VCaP (cell line): ENCODE results near the gene TMEM50B.

ENCODE experiments used
- H3K27ac ChIP-seq: fragments of 450-650 bp; 2 replicates; pipeline ENCODE4 v1.5.1; 2017
- TF ChIP-seq, protein P1 (sequence below): fragments of 450-650 bp; conservative IDR thresholded peaks from 2 replicates; pipeline ENCODE4 v1.5.1; 2017; ENCODE audit warnings: mild to moderate bottlenecking, moderate library complexity

The TMEM50B gene

DNA sequence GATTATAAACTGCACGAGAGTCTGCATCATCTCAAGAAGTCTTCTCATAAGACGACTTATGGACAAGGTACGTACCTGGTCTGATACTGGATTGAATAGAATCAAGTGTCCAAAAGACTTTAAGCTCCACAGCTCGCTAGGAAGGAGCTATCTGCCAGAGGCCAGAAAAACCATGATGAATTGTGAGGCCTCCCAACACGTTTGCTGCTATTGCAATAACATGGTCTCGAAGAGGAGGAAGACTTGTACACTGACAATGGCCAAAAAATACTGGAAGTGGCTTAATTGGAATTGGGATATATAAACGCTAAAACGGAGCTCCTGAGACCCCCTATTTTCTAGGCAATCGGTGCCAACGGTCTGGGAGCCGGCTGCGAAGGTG lies 11.2 kb upstream of the TMEM50B start:
- peak overlapping the region; percentile 74 for H3K27ac ChIP-seq
- TF ChIP-seq, protein P1, sequence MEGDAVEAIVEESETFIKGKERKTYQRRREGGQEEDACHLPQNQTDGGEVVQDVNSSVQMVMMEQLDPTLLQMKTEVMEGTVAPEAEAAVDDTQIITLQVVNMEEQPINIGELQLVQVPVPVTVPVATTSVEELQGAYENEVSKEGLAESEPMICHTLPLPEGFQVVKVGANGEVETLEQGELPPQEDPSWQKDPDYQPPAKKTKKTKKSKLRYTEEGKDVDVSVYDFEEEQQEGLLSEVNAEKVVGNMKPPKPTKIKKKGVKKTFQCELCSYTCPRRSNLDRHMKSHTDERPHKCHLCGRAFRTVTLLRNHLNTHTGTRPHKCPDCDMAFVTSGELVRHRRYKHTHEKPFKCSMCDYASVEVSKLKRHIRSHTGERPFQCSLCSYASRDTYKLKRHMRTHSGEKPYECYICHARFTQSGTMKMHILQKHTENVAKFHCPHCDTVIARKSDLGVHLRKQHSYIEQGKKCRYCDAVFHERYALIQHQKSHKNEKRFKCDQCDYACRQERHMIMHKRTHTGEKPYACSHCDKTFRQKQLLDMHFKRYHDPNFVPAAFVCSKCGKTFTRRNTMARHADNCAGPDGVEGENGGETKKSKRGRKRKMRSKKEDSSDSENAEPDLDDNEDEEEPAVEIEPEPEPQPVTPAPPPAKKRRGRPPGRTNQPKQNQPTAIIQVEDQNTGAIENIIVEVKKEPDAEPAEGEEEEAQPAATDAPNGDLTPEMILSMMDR, result no peak

DNA sequence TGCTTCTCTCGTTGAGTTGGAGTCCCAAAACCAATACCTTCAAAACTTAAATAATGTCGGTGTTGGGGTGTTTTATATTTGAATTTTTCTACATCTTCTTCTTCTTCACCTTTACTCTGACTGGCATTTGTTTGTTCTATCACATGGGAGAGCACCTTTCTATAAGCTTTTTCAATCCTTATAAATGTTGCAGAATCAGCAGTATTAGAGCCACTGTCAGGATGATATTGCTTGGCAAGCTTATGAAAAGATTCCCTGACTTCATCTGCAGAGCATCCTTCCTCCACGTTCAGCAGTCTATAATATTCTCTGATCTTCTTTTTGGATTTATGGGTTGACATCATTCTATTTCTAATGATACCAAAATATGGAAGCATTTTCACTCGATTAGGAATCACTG lies 9.2 kb upstream of the TMEM50B start:
- TF ChIP-seq, protein P1, result no peak
- H3K27ac ChIP-seq, result no peak overlapping the region

DNA sequence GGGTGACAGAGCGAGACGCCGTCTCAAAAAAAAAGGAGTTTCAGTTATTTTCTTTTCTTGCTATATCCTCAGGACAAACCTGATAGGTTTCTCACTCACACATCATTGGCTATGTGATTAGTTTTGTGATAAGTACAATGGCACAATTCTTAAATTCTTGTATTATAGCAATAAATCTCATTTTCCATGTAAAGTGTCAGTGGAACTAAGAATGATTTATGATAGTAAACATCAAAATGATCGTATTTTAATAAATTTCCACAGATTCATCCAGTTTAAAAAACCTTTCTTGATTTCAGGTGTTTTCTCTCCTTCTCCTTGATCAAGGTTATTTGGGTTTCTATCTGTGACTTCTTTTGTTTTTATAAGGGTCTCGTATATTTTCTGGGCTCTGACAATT lies 8.2 kb upstream of the TMEM50B start:
- TF ChIP-seq, protein P1, result no peak
- H3K27ac ChIP-seq, result no peak overlapping the region

DNA sequence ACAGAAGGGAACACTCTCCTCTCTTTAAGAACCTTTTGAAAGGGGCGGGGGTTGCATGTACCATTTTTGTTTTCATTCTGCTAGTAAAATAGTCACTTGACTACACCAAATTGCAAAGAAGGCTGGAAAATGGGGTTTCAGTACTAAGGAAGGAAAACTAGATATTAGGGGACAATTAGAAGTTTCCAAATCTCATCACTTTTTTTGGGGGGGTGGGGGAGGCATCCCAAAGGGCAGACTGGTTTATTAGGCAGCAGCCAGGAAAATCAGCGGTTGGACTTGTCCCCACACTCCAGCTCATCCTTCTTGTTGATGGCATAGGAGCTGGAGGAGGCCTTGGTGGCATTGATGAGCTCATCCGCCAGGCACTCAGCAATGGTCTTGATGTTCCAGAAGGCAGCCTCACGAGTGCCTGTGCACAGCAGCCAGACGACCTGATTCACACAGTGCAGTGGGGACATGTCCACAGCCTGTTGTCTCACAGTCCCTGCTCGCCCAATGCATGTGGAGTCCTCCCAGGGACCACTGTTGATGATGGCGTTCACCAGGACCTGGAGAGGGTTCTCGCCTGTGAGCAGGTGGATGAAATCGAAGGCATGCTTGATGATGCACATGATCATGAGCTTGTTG lies 1.7 kb upstream of the TMEM50B start:
- H3K27ac ChIP-seq, result no peak overlapping the region; the same call in 1 of the 2 replicates
- TF ChIP-seq, protein P1, result no peak

DNA sequence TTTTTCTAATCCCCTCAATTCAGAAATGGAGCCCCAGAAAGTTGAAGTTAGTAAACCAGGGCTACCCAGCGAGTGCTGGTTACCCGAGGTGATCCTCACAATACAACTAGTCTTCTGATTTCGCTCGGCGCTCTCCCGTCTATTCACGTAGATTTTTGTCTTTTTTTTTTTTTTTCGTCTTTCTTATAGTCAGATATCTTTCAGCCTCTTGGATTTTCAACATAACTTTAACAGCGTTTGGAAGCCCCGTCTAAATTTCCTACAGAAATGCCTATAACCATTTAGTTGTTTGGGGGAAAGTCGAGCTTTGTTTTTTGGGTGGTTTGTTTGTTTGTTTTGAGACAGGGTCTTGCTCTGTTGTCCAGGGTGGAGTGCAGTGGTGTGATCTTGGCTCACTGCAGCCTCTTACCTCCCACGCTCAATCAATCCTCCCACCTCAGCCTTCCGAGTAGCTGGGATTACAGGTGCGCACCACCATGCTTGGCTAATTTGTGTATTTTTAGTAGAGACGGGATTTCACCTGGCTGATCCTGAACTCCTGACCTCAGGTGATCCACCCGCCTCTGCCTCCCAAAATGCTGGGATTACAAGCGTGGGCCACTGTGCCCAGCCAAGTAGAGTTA lies 818 bp upstream of the TMEM50B start:
- TF ChIP-seq, protein P1, result no peak; the same call in 1 of the 2 replicates
- peak overlapping the region; percentile 92 for H3K27ac ChIP-seq

DNA sequence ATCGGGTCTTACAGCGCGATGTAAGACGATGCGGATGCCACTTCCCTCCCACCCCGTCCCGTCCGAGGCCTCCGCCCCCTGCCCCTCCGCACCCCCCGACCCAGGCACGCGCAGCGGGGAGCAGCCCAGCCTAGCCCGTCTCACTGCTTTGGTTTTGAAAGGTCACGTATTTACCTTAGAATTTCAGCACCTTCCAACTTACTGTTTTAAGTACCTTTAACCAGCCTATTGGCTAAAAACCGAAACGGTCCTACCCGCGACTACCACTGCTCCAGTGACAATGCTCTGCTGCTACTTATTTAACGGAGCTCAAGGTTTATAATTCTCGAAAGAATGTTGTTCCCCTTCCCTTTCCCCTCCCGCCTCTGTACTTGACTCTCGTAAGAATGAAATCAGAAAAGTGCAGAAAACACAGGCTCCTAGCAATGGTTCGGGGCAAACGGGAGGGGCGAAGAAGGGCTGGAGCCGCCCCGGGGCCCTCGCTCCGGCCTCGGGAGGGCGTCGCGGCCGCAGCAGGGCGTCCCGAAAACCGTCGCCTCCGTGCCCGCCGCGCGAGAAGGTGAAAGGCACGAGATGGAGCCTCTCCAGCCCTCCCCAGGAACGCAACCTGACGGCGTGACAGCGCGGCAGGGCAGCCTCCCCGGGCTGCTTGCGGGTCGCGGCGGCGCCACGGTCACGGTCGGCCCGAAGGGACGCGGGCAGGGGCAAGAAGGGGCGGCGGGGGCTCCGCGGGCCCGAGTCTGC lies 667 bp downstream of the TMEM50B start:
- TF ChIP-seq, protein P1, result no peak
- H3K27ac ChIP-seq, result peak overlapping the region; percentile 92

DNA sequence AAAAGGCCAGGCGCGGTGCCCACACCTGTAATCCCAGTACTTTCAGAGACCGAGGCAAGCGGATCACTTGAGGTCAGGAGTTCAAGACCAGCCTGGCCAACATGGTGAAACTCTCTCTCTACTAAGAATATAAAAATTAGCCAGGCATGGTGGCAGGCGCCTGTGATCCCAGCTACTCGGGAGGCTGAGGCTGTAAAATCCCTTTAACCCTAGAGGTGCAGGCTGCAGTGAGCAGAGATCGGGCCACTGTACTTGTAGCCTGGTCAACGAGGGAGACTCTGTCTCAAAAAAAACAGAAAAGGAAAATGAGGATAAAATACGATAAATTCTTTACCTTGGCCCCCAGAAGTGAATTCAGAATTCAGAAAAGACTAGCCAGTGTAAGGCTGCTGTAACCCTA lies 1.6 kb downstream of the TMEM50B start:
- peak overlapping the region; percentile 92 for H3K27ac ChIP-seq
- TF ChIP-seq, protein P1, result no peak
